A549 (cell line): ENCODE results near the gene TTC27. TPM values are rescaled to one million over a fixed set of nuclear protein-coding genes. Genes with fewer than 3 reads are reported as not detected.

Experiments
- ATAC-seq, 2 experiments: fragments of 200-7000 bp in 1 of 2; fragments of >200 bp in 1 of 2; cut with Nextera tagmentation in 1 of 2; cut with Tn5 transposase in 1 of 2; 3 replicates each; pipeline versions ENCODE4 v1.8.0 to v1.9.1; 2018 to 2020; ENCODE audit warnings: mild to moderate bottlenecking in 1 of 2, moderate library complexity in 1 of 2
- CTCF ChIA-PET: fragments of 300-600 bp; sonication (Branson Sonifier 250); formaldehyde crosslinking; extraction: SDS; loops from one replicate; lab custom pipeline; 2021; ENCODE audit warnings: antibody characterized with exemption, inconsistent platforms; lab: Yijun Ruan, JAX
- POLR2A ChIA-PET: fragments of 350-600 bp; formaldehyde crosslinking; extraction: SDS; loops from one replicate; lab custom pipeline; 2021; ENCODE audit warnings: antibody characterized with exemption, inconsistent platforms; lab: Yijun Ruan, JAX
- DNase-seq, 2 experiments: peaks; one replicate each; pipeline versions ENCODE4 v3.0.0 to v3.0.0-alpha.2; 2011 to 2016; ENCODE audit warnings: low read depth in 1 of 2, low spot score in 1 of 2
- FAIRE-seq: peaks from 2 replicates; lab custom pipeline; 2011; peaks lifted over from hg19 to GRCh38; lab: Jason Lieb, UNC
- H3K27ac ChIP-seq, 2 experiments: fragments of >200 bp; sonication (Bioruptor Twin); formaldehyde crosslinking; 3 replicates each; pipeline ENCODE4 v1.5.1; 2016 to 2017
- H3K4me1 ChIP-seq: fragments of >200 bp; sonication (Bioruptor Twin); formaldehyde crosslinking; 3 replicates; pipeline ENCODE4 v1.6.1; 2016
- H3K4me2 ChIP-seq: fragments of >200 bp; sonication (Bioruptor Twin); formaldehyde crosslinking; 3 replicates; pipeline ENCODE4 v1.6.1; 2016
- H3K4me3 ChIP-seq: fragments of >200 bp; sonication (Bioruptor Twin); formaldehyde crosslinking; 3 replicates; pipeline ENCODE4 v1.5.1; 2016
- H3K9me3 ChIP-seq: fragments of >200 bp; sonication (Bioruptor Twin); formaldehyde crosslinking; 3 replicates; pipeline ENCODE4 v1.6.1; 2016
- ATOH8 ChIP-seq: fragments of 250-450 bp; sonication (Bioruptor Pico); IDR thresholded peaks from 2 replicates; pipeline ENCODE4 v1.5.0; 2020; ENCODE audit warnings: low read depth, mild to moderate bottlenecking, moderate library complexity
- BHLHE40 ChIP-seq: IDR thresholded peaks from 2 replicates; pipeline ENCODE4 v1.6.1; 2012; ENCODE audit warnings: low read depth, low read length, inconsistent platforms
- CBX2 ChIP-seq: fragments of 200-600 bp; sonication (generic); IDR thresholded peaks from 2 replicates; pipeline ENCODE4 v1.6.1; 2016; ENCODE audit warnings: low read depth, mild to moderate bottlenecking, borderline replicate concordance
- CBX8 ChIP-seq: fragments of 200-600 bp; sonication (generic); IDR thresholded peaks from 2 replicates; pipeline ENCODE4 v1.6.1; 2016
- CHD2 ChIP-seq: fragments of 150-350 bp; IDR thresholded peaks from 2 replicates; pipeline ENCODE4 v1.6.1; 2014; ENCODE audit warnings: low read length; ENCODE audit not compliant: partially characterized antibody
- E2F6 ChIP-seq: IDR thresholded peaks from 2 replicates; pipeline ENCODE4 v1.6.1; 2012; ENCODE audit warnings: low read depth, borderline replicate concordance
- EHF ChIP-seq: fragments of 250-450 bp; sonication (Bioruptor Pico); IDR thresholded peaks from 2 replicates; pipeline ENCODE4 v1.5.0; 2020; ENCODE audit warnings: mild to moderate bottlenecking
- EP300 ChIP-seq, 2 experiments: fragments of >200 bp; sonication (Bioruptor Twin); formaldehyde crosslinking; IDR thresholded peaks; 2 replicates in 1 of 2; 3 replicates in 1 of 2; pipeline ENCODE4 v1.6.1; 2016 to 2017
- FOSL2 ChIP-seq, 2 experiments: fragments of 450-650 bp in 1 of 2; fragments of >200 bp in 1 of 2; sonication (Bioruptor Twin) in 1 of 2; formaldehyde crosslinking; IDR thresholded peaks; 2 replicates each; pipeline versions ENCODE4 v1.5.0 to v1.6.1; 2016 to 2020; ENCODE audit warnings: mild to moderate bottlenecking in 1 of 2, moderate library complexity in 1 of 2
- HES2 ChIP-seq: fragments of >200 bp; sonication (Bioruptor Twin); formaldehyde crosslinking; IDR thresholded peaks from 2 replicates; pipeline ENCODE4 v1.6.1; 2016
- HMGXB4 ChIP-seq: fragments of 250-450 bp; sonication (Bioruptor Pico); IDR thresholded peaks from 2 replicates; pipeline ENCODE4 v1.5.0; 2021; ENCODE audit warnings: mild to moderate bottlenecking, moderate library complexity, borderline replicate concordance
- MAFK ChIP-seq: fragments of 450-650 bp; IDR thresholded peaks from 2 replicates; pipeline ENCODE4 v1.6.1; 2014; ENCODE audit not compliant: partially characterized antibody
- MAZ ChIP-seq: fragments of 150-350 bp; IDR thresholded peaks from 2 replicates; pipeline ENCODE4 v1.6.1; 2014; ENCODE audit warnings: antibody characterized with exemption, low read depth, low read length, borderline replicate concordance
- POLR2AphosphoS2 ChIP-seq: conservative IDR thresholded peaks from 2 replicates; pipeline ENCODE4 v1.6.1; 2012; ENCODE audit warnings: low read length, improper control_type of control experiment, inconsistent platforms
- RAD21 ChIP-seq, 2 experiments: fragments of >200 bp in 1 of 2; sonication (Bioruptor Twin) in 1 of 2; formaldehyde crosslinking in 1 of 2; IDR thresholded peaks in 1 of 2; conservative IDR thresholded peaks in 1 of 2; 2 replicates in 1 of 2; 3 replicates in 1 of 2; pipeline ENCODE4 v1.6.1; 2012 to 2018; ENCODE audit warnings: inconsistent platforms in 1 of 2
- SREBF2 ChIP-seq: fragments of 450-650 bp; IDR thresholded peaks from 2 replicates; pipeline ENCODE4 v1.6.1; 2014; ENCODE audit warnings: mild to moderate bottlenecking, moderate library complexity
- TP53 ChIP-seq: fragments of 250-450 bp; sonication (Bioruptor Pico); IDR thresholded peaks from 2 replicates; pipeline ENCODE4 v1.5.0; 2021; ENCODE audit warnings: mild to moderate bottlenecking, moderate library complexity
- USF2 ChIP-seq: fragments of 450-650 bp; IDR thresholded peaks from 2 replicates; pipeline ENCODE4 v1.6.1; 2014; ENCODE audit warnings: antibody characterized with exemption
- ZSCAN20 ChIP-seq: fragments of 250-450 bp; sonication (Bioruptor Pico); IDR thresholded peaks from 2 replicates; pipeline ENCODE4 v1.8.0; 2022; ENCODE audit warnings: mild to moderate bottlenecking, moderate library complexity
- WGBS: methylation state at CpG from one replicate; pipeline ENCODE4 v1.1.6; 2017; ENCODE audit errors: missing lambda C conversion rate; 5-methylcytosine and 5-hydroxymethylcytosine counted together
- polyA plus RNA-seq, 4 experiments: library from polyadenylated mRNA; depleted of rRNA in 3 of 4; stranded (reverse); fragments of >200 nt; fragmentation: RNase III in 1 of 4; extraction: RNeasy Plus Mini Kit Qiagen cat#74134 plus additional on column Dnase treatment in 1 of 4; gene quantifications; 2 replicates in 3 of 4; 3 replicates in 1 of 4; pipeline ENCODE4 v1.2.3, GENCODE V29; 2011 to 2017
- TF ChIP-seq, protein P1 (sequence below): fragments of >200 bp; sonication (Bioruptor Twin); formaldehyde crosslinking; IDR thresholded peaks from 3 replicates; pipeline ENCODE4 v1.5.1; 2016

Gene TTC27
- polyA plus RNA-seq, 2 of the 4 experiments (the other 2 are of a cell fraction): 21.7 to 56.2 TPM

- TF ChIP-seq CBX2 (no peak), MAZ (no peak), SREBF2 (no peak), RAD21 (conservative IDR thresholded peaks at IDR 0.05 in 1 of 2, IDR thresholded peaks at IDR 0.05 in 1 of 2) (no peak)
These were observed 127.8 kb downstream of the TTC27 start (continued) for GRCh38 chr2:32755666-32756065.

GRCh38 chr2:32756074-32756727, 128.4 kb downstream of the TTC27 start:
- Histone ChIP-seq H3K4me3 (no peak overlapping the region), H3K4me1 (peaks cover 5% of the 10 kb centered on the region; the same call in 1 of the 3 replicates), H3K9me3 (no peaks in the 10 kb centered on the region), H3K4me2 (no peak overlapping the region), H3K27ac (no peak overlapping the region)
- TF ChIP-seq EHF (CRISPR knock-in tag) (no peak), HMGXB4 (CRISPR knock-in tag) (no peak), MAFK (no peak)
- ATAC-seq: no peak
- no peak for FAIRE-seq
- ChIA-PET CTCF (no interaction called here), POLR2A (no interaction called here)
- 97% methylated on average over 7 of the region's 7 CpGs for WGBS
- DNase-seq: no peak

- H3K4me1 ChIP-seq: no peaks in the 10 kb centered on the region
- no peaks in the 10 kb centered on the region for H3K9me3 ChIP-seq
- no peak for DNase-seq
- no peak overlapping the region for H3K4me2 ChIP-seq
- FAIRE-seq: no peak
- ChIA-PET CTCF (no interaction called here), POLR2A (no interaction called here)
- no peak overlapping the region for H3K27ac ChIP-seq
- ATAC-seq: no peak
- no peak for TF ChIP-seq HES2
- no peak for TF ChIP-seq POLR2AphosphoS2
- TF ChIP-seq, protein P1, sequence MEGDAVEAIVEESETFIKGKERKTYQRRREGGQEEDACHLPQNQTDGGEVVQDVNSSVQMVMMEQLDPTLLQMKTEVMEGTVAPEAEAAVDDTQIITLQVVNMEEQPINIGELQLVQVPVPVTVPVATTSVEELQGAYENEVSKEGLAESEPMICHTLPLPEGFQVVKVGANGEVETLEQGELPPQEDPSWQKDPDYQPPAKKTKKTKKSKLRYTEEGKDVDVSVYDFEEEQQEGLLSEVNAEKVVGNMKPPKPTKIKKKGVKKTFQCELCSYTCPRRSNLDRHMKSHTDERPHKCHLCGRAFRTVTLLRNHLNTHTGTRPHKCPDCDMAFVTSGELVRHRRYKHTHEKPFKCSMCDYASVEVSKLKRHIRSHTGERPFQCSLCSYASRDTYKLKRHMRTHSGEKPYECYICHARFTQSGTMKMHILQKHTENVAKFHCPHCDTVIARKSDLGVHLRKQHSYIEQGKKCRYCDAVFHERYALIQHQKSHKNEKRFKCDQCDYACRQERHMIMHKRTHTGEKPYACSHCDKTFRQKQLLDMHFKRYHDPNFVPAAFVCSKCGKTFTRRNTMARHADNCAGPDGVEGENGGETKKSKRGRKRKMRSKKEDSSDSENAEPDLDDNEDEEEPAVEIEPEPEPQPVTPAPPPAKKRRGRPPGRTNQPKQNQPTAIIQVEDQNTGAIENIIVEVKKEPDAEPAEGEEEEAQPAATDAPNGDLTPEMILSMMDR: no peak
- no peak for TF ChIP-seq FOSL2 (IDR thresholded peaks at IDR 0.05)
- no peak for TF ChIP-seq FOSL2 (CRISPR knock-in tag; IDR thresholded peaks at IDR 0.05)
- TF ChIP-seq EP300 (IDR thresholded peaks at IDR 0.05): no peak
- no peak for TF ChIP-seq CBX2
- no peak for TF ChIP-seq TP53 (CRISPR knock-in tag)
- TF ChIP-seq CBX8: no peak
- H3K4me3 ChIP-seq: no peak overlapping the region
- 96% methylated on average over 11 of the region's 11 CpGs for WGBS
These were observed 130.4 kb downstream of the TTC27 start for GRCh38 chr2:32758232-32758631.

DNA sequence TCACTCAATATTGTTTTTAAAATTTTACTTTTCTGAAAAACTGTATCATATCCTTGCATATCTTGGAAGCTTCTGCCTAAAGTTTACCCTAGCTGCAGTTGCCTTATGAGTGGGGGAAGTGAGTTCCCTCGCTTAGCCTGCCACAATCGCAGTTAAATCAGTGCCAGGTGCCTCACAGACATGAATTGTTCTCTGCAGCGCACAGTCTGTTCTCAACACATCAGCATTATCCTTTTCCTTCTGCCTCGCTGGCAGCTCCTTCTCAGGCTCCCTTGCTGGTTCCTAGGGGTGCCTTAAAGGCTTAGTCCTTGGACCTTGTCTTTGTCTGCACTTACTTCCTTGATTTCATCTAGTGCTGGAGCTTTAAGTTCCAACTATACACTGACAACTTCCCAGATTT, 132.8 kb downstream of the TTC27 start:
- TF ChIP-seq CHD2 (no peak), BHLHE40 (no peak), E2F6 (no peak), EP300 (IDR thresholded peaks at IDR 0.05) (no peak), ATOH8 (CRISPR knock-in tag) (no peak), POLR2AphosphoS2 (no peak), HMGXB4 (CRISPR knock-in tag) (no peak), ZSCAN20 (no peak), CBX2 (no peak), USF2 (no peak)
- POLR2A ChIA-PET: no interaction called here
- H3K4me3 ChIP-seq: no peak overlapping the region
- H3K4me1 ChIP-seq: no peaks in the 10 kb centered on the region
- FAIRE-seq (no peak), ATAC-seq (no peak), DNase-seq (no peak)
- 95% methylated on average over 4 of the region's 4 CpGs for WGBS
- no peaks in the 10 kb centered on the region for H3K9me3 ChIP-seq
- H3K4me2 ChIP-seq: no peak overlapping the region
- no peak overlapping the region for H3K27ac ChIP-seq
- CTCF ChIA-PET: interaction anchor here (1.3 to 3.0 kb wide), 3 partner anchors 12 to 537 kb away, joined by 3 to 19 read pairs (median 3); no protein-coding TSS in a partner anchor
